MM.1S (cell line): Measurements from ENCODE around the gene DIO1.

Experiments
- DNase-seq: peaks from one replicate; pipeline ENCODE4 v3.0.0-alpha.2; 2015
- H2AFZ ChIP-seq: fragments of 300-600 bp; sonication (generic); 2 replicates; pipeline ENCODE4 v1.6.0; 2016; ENCODE audit warnings: antibody characterized with exemption, low read length
- H3F3A ChIP-seq: fragments of 300-600 bp; sonication (generic); 2 replicates; pipeline ENCODE4 v1.6.1; 2016; ENCODE audit warnings: mild to moderate bottlenecking, antibody characterized with exemption, low read length, moderate library complexity, mixed read lengths; ENCODE audit not compliant: insufficient read depth
- H3K27ac ChIP-seq: fragments of 300-600 bp; sonication (generic); 2 replicates; pipeline ENCODE4 v1.5.1; 2016; ENCODE audit warnings: mild to moderate bottlenecking, low read length
- H3K27me3 ChIP-seq: fragments of 300-600 bp; sonication (generic); replicated peaks from 2 replicates; pipeline ENCODE4 v1.6.0; 2016; ENCODE audit warnings: low read length; ENCODE audit not compliant: insufficient read depth
- H3K36me3 ChIP-seq: fragments of 300-600 bp; sonication (generic); replicated peaks from 2 replicates; pipeline ENCODE4 v1.6.1; 2016; ENCODE audit warnings: mild to moderate bottlenecking, low read length, mixed read lengths; ENCODE audit not compliant: insufficient read depth
- H3K4me1 ChIP-seq: fragments of 300-600 bp; sonication (generic); 2 replicates; pipeline ENCODE4 v1.6.1; 2016; ENCODE audit warnings: low read length, mixed read lengths
- H3K4me2 ChIP-seq: fragments of 300-600 bp; sonication (generic); 2 replicates; pipeline ENCODE4 v1.6.0; 2016; ENCODE audit warnings: low read depth, low read length
- H3K4me3 ChIP-seq: fragments of 300-600 bp; sonication (generic); 2 replicates; pipeline ENCODE4 v1.5.1; 2016; ENCODE audit warnings: low read length, mixed read lengths
- H3K79me2 ChIP-seq: fragments of 300-600 bp; sonication (generic); 2 replicates; pipeline ENCODE4 v1.6.1; 2016; ENCODE audit warnings: mixed run types, low read length, mixed read lengths
- H3K9ac ChIP-seq: fragments of 300-600 bp; sonication (generic); 2 replicates; pipeline ENCODE4 v1.6.1; 2016; ENCODE audit warnings: low read length, mixed read lengths
- H3K9me2 ChIP-seq: fragments of 300-600 bp; sonication (generic); replicated peaks from 2 replicates; pipeline ENCODE4 v1.6.1; 2016; ENCODE audit warnings: mild to moderate bottlenecking, low read length, mixed read lengths; ENCODE audit not compliant: insufficient read depth
- H3K9me3 ChIP-seq: fragments of 300-600 bp; sonication (generic); replicated peaks from 2 replicates; pipeline ENCODE4 v1.6.1; 2016; ENCODE audit warnings: mild to moderate bottlenecking, low read length, mixed read lengths; ENCODE audit not compliant: insufficient read depth
- H4K20me1 ChIP-seq: fragments of 300-600 bp; sonication (generic); 2 replicates; pipeline ENCODE4 v1.6.1; 2016; ENCODE audit warnings: mild to moderate bottlenecking, low read length, moderate library complexity, mixed read lengths; ENCODE audit not compliant: insufficient read depth
- CTCF ChIP-seq: fragments of 300-600 bp; sonication (generic); IDR thresholded peaks from 2 replicates; pipeline ENCODE4 v1.5.1; 2016; ENCODE audit warnings: antibody characterized with exemption, low read length, mixed read lengths
- EZH2 ChIP-seq: fragments of 300-600 bp; sonication (generic); optimal IDR thresholded peaks from 2 replicates; pipeline ENCODE3; 2017; ENCODE audit warnings: low read depth, mild to moderate bottlenecking, antibody characterized with exemption, low read length, mixed read lengths

Gene DIO1

GRCh38 chr1:53959664-53960250 lies 65.8 kb downstream of the DIO1 start:
- peaks cover 7% of the 10 kb centered on the region; the same call in 1 of the 2 replicates for H3K36me3 ChIP-seq
- no peak overlapping the region for H3K27ac ChIP-seq
- no peak overlapping the region for H3K4me3 ChIP-seq
- no peaks in the 10 kb centered on the region for H3K9me3 ChIP-seq
- H4K20me1 ChIP-seq: no peaks in the 10 kb centered on the region
- peak; percentile 63 for TF ChIP-seq CTCF
- TF ChIP-seq EZH2: no peak
- no peaks in the 10 kb centered on the region for H3K79me2 ChIP-seq
- no peaks in the 10 kb centered on the region for H3K4me1 ChIP-seq
- H2AFZ ChIP-seq: no peak overlapping the region
- H3K9ac ChIP-seq: no peak overlapping the region
- no peaks in the 10 kb centered on the region for H3F3A ChIP-seq
- H3K4me2 ChIP-seq: no peak overlapping the region
- no peaks in the 10 kb centered on the region for H3K27me3 ChIP-seq
- peak; percentile 48 for DNase-seq
- H3K9me2 ChIP-seq: no peaks in the 10 kb centered on the region
